ENCODE measurements around the gene ATP6V0D1. TPM values are rescaled to one million over a fixed set of nuclear protein-coding genes. Genes with fewer than 3 reads are reported as not detected.

The ATP6V0D1 gene
- total and polyA plus RNA-seq, 2 donors (not counting 1 experiment from before 2014, with no cell fraction given): 62.1 to 91.0 TPM

DNA sequence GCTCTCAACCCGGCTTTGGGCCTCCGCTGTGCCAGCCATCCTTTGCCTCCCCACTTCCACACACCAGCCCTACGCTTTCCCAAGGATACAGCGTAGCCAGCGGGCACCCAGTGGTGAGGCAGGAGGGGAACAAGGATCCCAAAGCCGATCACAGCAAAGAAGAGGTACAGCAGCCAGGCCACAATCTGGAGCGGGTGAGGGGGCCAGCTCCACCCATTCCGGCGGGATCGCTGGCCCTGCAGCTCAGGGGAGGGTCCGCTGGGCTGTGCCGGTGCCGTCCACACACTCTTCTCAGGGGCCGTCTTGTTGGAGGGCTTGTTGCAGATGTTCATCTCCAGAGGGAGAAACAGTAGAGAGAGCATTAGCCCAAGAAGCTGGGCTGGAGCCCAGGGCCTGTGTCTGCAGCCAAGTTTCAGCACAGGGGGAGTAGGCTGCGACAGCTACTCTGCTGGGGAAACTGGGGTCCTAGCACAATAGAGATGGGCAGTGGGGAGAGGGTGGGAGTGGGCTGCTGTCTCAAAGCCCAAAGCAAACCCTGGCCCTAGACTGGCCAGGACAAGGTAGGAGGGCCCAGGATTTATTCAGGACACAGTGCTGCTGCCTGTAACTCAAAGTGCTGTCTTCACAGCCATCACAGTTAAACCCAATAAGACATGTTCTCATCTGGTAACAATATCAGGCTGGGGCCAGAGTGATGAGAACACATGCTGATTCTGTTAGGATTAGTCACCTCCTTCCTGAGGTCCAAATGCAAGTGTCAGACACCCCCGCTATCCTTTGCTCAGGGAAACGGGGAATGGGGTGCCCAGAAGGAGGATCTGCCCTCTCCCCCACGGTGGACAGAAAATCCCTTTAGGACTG, 74.6 kb downstream of the ATP6V0D1 start:
- no peak overlapping the region for H3K27ac ChIP-seq (ENCODE audit: low read length in 2 of 2)
- Mint-ChIP-seq H3K27ac (no peak overlapping the region), H3K4me3 (no peak overlapping the region), H3K9me3 (ENCODE audit: insufficient read depth) (no peaks in the 10 kb centered on the region), H3K27me3 (peaks cover 7% of the 10 kb centered on the region), H3K4me1 (no peaks in the 10 kb centered on the region)
- H3K36me3 ChIP-seq (replicated peaks in 1 of 2; ENCODE audit: control extremely low read depth in 1 of 2, control insufficient read depth in 1 of 2, extremely low read depth in 1 of 2, insufficient read depth in 2 of 2, low read length in 1 of 2): no peaks in the 10 kb centered on the region
- H3K9me3 ChIP-seq (ENCODE audit: control extremely low read depth in 1 of 3, control insufficient read depth in 2 of 3, insufficient read depth in 1 of 3, low read length in 2 of 3): no peaks in the 10 kb centered on the region
- intact Hi-C loops (cut with micrococcal nuclease): no loop called here
- WGBS (ENCODE audit: insufficient coverage): 95% methylated on average over 18 of the region's 18 CpGs
- no peaks in the 10 kb centered on the region for H3K4me1 ChIP-seq (ENCODE audit: control insufficient read depth in 2 of 2, insufficient read depth in 2 of 2, low read length in 2 of 2)
- ChIA-PET CTCF (interaction anchor here (0.7 to 1.1 kb wide), 2 partner anchors 14 kb away, joined by 3 read pairs; no protein-coding TSS in a partner anchor), POLR2A (interaction anchor here (0.6 kb wide), 1 partner anchor 204 kb away, joined by 7 read pairs; no protein-coding TSS in a partner anchor)
- H3K4me2 ChIP-seq (replicated peaks; ENCODE audit: low read depth, low read length, poor library complexity, severe bottlenecking): no peak overlapping the region
- ATAC-seq (ENCODE audit: low read depth) (no peak), DNase-seq (no peak)
- H2AFZ ChIP-seq (ENCODE audit: insufficient read depth, low read depth, low read length, poor library complexity, severe bottlenecking): no peak overlapping the region
- no peaks in the 10 kb centered on the region for H3K79me2 ChIP-seq (ENCODE audit: control insufficient read depth, insufficient read depth, low read length)
- TF ChIP-seq EZH2 (IDR thresholded peaks at IDR 0.05; ENCODE audit: borderline replicate concordance, insufficient read depth, low read depth, low read length, poor library complexity, severe bottlenecking) (no peak), CTCF (IDR thresholded peaks at IDR 0.05) (no peak)
- no peak overlapping the region for H3K4me3 ChIP-seq (ENCODE audit: control extremely low read depth in 1 of 5, extremely low read depth in 1 of 5, insufficient read depth in 1 of 5, low read depth in 2 of 5, low read length in 4 of 5)
- no peaks in the 10 kb centered on the region for H3K27me3 ChIP-seq (replicated peaks in 1 of 4; ENCODE audit: control extremely low read depth in 1 of 4, control insufficient read depth in 3 of 4, insufficient read depth in 4 of 4, low read length in 3 of 4)
- H3K9ac ChIP-seq (ENCODE audit: low read length): no peak overlapping the region
- no peaks in the 10 kb centered on the region for H4K20me1 ChIP-seq (ENCODE audit: control insufficient read depth, insufficient read depth, low read length, poor library complexity, severe bottlenecking)

GRCh38 chr16:67405336-67405735, 75.6 kb downstream of the ATP6V0D1 start:
- Histone ChIP-seq H2AFZ (ENCODE audit: insufficient read depth, low read depth, low read length, poor library complexity, severe bottlenecking) (no peak overlapping the region), H3K9ac (ENCODE audit: low read length) (no peak overlapping the region), H3K36me3 (replicated peaks in 1 of 2; ENCODE audit: control extremely low read depth in 1 of 2, control insufficient read depth in 1 of 2, extremely low read depth in 1 of 2, insufficient read depth in 2 of 2, low read length in 1 of 2) (no peaks in the 10 kb centered on the region), H3K79me2 (ENCODE audit: control insufficient read depth, insufficient read depth, low read length) (no peaks in the 10 kb centered on the region), H3K4me2 (replicated peaks; ENCODE audit: low read depth, low read length, poor library complexity, severe bottlenecking) (no peak overlapping the region), H3K27me3 (replicated peaks in 1 of 4; ENCODE audit: control extremely low read depth in 1 of 4, control insufficient read depth in 3 of 4, insufficient read depth in 4 of 4, low read length in 3 of 4) (no peaks in the 10 kb centered on the region), H4K20me1 (ENCODE audit: control insufficient read depth, insufficient read depth, low read length, poor library complexity, severe bottlenecking) (no peaks in the 10 kb centered on the region), H3K9me3 (ENCODE audit: control extremely low read depth in 1 of 3, control insufficient read depth in 2 of 3, insufficient read depth in 1 of 3, low read length in 2 of 3) (no peaks in the 10 kb centered on the region), H3K4me1 (ENCODE audit: control insufficient read depth in 2 of 2, insufficient read depth in 2 of 2, low read length in 2 of 2) (no peaks in the 10 kb centered on the region), H3K4me3 (ENCODE audit: control extremely low read depth in 1 of 5, extremely low read depth in 1 of 5, insufficient read depth in 1 of 5, low read depth in 2 of 5, low read length in 4 of 5) (no peak overlapping the region), H3K27ac (ENCODE audit: low read length in 2 of 2) (no peak overlapping the region)
- H3K4me3 Mint-ChIP-seq: no peak overlapping the region
- DNase-seq (no peak), ATAC-seq (ENCODE audit: low read depth) (no peak)
- intact Hi-C loops (cut with micrococcal nuclease): no loop called here
- CTCF ChIA-PET: interaction anchor here (0.7 kb wide), 1 partner anchor 15 kb away, joined by 3 read pairs; no protein-coding TSS in a partner anchor
- TF ChIP-seq EZH2 (IDR thresholded peaks at IDR 0.05; ENCODE audit: borderline replicate concordance, insufficient read depth, low read depth, low read length, poor library complexity, severe bottlenecking): no peak
- no peak for TF ChIP-seq CTCF (IDR thresholded peaks at IDR 0.05)
- no peaks in the 10 kb centered on the region for H3K9me3 Mint-ChIP-seq (ENCODE audit: insufficient read depth)
- POLR2A ChIA-PET: no interaction called here
- 85% methylated on average over 8 of the region's 8 CpGs for WGBS (ENCODE audit: insufficient coverage)
- H3K27ac Mint-ChIP-seq: no peak overlapping the region
- H3K4me1 Mint-ChIP-seq: no peaks in the 10 kb centered on the region
- H3K27me3 Mint-ChIP-seq: peaks cover 7% of the 10 kb centered on the region
